Right lobe of liver (tissue), 4 donors: ENCODE data around the gene UQCC5.

Experiments used
- CTCF ChIP-seq, 4 donors: fragments of 200-600 bp in 3 of 4; fragments of 450-650 bp in 1 of 4; IDR thresholded peaks; one replicate each; pipeline versions ENCODE4 v1.5.1 to v1.8.0; 2016 to 2022; ENCODE audit warnings: antibody characterized with exemption in 4 of 4, mild to moderate bottlenecking in 2 of 4
- POLR2A ChIP-seq: fragments of 450-650 bp; IDR thresholded peaks from one replicate; pipeline ENCODE4 v1.6.1; 2017; ENCODE audit warnings: antibody characterized with exemption, mild to moderate bottlenecking
- donor health status: DM: no; HTN: no; CAD: no.
- donor health status: DM: no; HTN: no; CAD: no.
- donor health status: DM: no; HTN: yes; CAD: no.

- TF ChIP-seq CTCF (IDR thresholded peaks at IDR 0.05) (no peak), POLR2A (no peak)
Observed at GRCh38 chr3:52507359-52507758, 29.0 kb upstream of the UQCC5 start.
